Stimulated activated CD8-positive, alpha-beta memory T cell treated with anti-CD3 and anti-CD28 coated beads, Interleukin-15, amount 100 ng/mL, for 1 hour (primary cell): ENCODE data around the gene ADAMTS9.
"Not testable (repeated sequence)": the region's sequence is repeated elsewhere in the genome, so short reads cannot be mapped to it uniquely, and the experiment has no call there.

ENCODE experiments used
- DNase-seq: peaks from one replicate; pipeline ENCODE4 v3.0.0-alpha.2; 2020; ENCODE audit warnings: low read depth

Gene ADAMTS9

GRCh38 chr3:64575211-64575844, 112.5 kb downstream of the ADAMTS9 start:
- no peak for DNase-seq

- DNase-seq: no peak
These were observed 113.6 kb downstream of the ADAMTS9 start for GRCh38 chr3:64574194-64574593.

DNA sequence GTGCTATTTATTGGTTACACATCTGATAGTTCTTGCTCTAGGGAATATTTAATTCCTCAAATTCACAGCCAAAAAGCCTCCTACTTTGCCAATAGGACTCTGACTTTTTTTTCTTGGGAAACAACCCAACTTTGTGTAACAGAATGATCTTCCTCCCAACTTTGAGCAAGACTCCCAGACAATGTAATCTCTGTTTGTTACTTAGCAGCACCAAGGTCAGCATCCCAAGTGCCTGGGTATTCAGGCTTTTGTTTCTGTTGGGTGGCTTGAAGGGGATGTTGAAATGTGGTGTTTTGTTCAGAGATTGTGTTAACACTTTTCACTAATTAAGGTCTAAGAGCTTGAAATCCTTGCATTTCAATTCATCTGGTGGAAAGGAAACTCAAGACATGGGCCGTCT, 115.8 kb downstream of the ADAMTS9 start:
- DNase-seq: no peak

- DNase-seq: no peak
These were observed 118.8 kb downstream of the ADAMTS9 start for GRCh38 chr3:64568895-64569517.

- no peak for DNase-seq
These were observed 120.9 kb downstream of the ADAMTS9 start for GRCh38 chr3:64566859-64567258.

DNA sequence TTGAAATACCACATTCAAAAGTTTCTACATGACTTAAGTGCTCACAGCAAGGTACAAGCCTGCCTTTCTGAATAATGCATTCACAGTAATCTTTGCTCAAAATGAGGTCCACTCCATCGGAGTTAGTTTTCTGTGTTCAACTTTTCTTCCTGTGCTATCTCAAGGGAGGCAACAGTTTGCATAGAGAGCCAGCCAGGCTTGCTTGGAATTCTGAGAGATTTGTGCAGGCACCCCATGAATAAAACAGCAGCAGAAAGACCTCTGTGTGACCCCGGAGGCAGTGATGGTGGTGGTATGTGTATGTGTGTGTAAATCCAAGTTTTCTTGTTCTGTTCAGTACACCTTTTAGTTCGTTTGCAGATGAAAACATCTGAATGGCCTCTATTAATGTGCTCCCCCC, 124.0 kb downstream of the ADAMTS9 start:
- no peak for DNase-seq

- no peak for DNase-seq
These were observed 125.9 kb downstream of the ADAMTS9 start for GRCh38 chr3:64561868-64562267.

GRCh38 chr3:64561325-64561843, 126.4 kb downstream of the ADAMTS9 start:
- no peak for DNase-seq

DNA sequence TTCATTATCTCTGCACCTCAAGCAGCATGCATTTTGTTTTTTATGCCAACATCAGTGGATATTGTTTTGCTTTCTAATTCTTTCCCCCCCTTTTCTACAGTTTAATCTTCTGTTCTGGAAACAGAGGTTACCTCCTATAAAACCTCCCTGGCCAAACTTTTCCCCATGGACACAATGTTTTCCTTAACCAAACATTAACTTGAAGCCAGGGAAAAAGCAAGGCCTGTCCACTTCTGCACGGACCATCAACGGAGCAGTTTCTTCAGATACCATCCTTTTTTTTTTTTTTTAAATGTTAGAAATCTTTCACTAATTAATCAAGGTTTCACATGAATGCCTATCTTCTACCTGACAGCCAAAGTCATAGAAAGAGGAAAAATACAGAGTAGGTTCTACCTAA, 127.0 kb downstream of the ADAMTS9 start:
- no peak for DNase-seq

DNA sequence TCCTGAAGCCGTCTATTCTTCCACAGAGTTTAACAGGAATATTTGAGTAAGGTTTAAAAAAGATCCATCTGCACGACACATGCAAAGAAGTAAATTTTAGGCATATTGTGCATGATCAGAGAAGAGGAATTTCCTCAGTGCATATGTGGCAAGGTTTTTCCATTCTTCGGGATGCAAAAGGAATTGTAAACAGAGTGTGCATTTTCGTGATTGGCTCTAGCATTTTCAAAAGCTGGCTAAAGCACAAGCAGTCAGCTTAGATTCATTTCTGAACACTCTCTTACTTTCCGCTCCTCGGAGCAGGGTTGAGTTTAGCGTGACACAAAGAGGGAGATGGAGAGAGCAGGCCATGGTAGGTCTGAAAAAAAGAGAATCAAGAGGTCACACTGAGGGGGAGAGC, 128.2 kb downstream of the ADAMTS9 start:
- no peak for DNase-seq

DNA sequence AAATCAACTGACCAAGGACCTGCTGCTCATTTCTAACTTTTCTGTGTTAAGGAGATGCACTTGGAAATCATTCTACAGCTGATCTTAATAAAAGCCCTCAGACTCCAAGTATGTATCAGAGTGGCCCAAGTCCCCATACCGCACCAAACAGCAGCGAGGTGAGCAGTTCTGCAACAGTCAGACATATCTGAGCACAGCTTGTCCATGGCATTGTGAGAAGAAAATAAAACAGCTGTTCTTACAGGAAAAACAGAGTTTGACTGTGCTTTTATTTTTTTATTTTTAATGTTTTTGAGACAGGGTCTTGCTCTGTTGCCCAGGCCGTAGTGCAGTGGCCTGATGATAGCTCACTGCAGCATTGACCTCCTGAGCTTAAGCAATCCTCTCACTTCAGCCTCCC, 131.8 kb downstream of the ADAMTS9 start:
- no peak for DNase-seq

- DNase-seq: no peak
These were observed 132.4 kb downstream of the ADAMTS9 start for GRCh38 chr3:64555351-64555750.

- DNase-seq: no peak
These were observed 133.5 kb downstream of the ADAMTS9 start for GRCh38 chr3:64554096-64554920.

GRCh38 chr3:64552966-64553365, 134.8 kb downstream of the ADAMTS9 start:
- DNase-seq: no peak

DNA sequence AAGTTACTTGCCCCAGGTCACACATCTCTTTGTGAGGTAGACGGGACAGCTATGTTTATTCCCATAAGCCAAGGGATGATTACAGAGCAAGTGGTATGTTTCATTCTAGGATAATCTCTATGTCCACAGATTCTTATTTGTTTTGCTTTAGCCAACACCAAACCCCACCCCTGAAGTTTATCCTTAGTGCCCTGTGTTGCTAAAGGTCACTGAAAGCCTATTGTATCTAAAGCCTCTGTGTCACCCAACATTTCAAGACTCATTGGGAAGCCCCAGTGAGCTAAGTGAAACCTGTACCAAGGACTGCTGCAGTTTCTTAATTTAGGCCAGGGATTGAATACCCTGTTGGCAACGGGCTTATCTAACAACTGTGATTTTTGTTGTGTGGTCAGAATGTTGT, 135.6 kb downstream of the ADAMTS9 start:
- DNase-seq: no peak

GRCh38 chr3:64551697-64552096, 136.1 kb downstream of the ADAMTS9 start:
- DNase-seq: no peak

- DNase-seq: no peak
These were observed 137.1 kb downstream of the ADAMTS9 start for GRCh38 chr3:64550745-64551144.

- DNase-seq: no peak
These were observed 137.9 kb downstream of the ADAMTS9 start for GRCh38 chr3:64549869-64550268.

GRCh38 chr3:64548200-64548889, 139.5 kb downstream of the ADAMTS9 start:
- DNase-seq: no peak

- DNase-seq: no peak
These were observed 140.9 kb downstream of the ADAMTS9 start for GRCh38 chr3:64546856-64547255.

DNA sequence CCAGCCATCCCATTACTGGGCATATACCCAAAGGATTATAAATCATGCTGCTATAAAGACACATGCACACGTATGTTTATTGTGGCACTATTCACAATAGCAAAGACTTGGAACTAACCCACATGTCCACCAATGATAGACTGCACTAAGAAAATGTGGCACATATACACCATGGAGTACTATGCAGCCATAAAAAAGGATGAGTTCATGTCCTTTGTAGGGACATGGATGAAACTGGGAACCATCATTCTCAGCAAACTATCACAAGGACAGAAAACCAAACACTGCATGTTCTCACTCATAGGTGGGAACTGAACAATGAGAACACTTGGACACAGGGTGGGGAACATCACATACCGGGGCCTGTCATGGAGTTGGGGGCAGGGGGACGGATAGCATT, 142.6 kb downstream of the ADAMTS9 start:
- not testable (repeated sequence) for DNase-seq

- DNase-seq: no peak
These were observed 146.0 kb downstream of the ADAMTS9 start for GRCh38 chr3:64541803-64542202.
